ENCODE data around the gene SRXN1.

DNA sequence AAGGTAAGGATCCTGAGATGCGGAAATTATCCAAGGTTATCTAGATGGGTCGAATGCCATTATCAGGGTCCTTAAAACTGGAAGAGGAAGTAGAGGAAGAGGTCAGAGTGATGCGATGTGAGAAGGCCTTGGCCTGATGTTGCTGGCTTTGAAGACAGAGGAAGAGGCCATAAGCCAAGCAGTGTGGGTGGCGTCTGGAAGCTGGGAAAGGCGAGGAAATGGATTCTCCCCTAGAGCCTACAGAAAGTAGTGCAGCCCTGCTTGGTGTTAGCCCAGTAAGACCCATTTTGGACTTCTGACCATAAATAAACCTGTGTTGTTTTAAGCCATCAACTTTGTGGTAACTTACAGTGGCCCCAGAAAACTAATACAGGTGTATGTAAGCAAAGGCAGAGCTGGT, 2.0 kb downstream of the SRXN1 start:
- TF ChIP-seq, protein P1, sequence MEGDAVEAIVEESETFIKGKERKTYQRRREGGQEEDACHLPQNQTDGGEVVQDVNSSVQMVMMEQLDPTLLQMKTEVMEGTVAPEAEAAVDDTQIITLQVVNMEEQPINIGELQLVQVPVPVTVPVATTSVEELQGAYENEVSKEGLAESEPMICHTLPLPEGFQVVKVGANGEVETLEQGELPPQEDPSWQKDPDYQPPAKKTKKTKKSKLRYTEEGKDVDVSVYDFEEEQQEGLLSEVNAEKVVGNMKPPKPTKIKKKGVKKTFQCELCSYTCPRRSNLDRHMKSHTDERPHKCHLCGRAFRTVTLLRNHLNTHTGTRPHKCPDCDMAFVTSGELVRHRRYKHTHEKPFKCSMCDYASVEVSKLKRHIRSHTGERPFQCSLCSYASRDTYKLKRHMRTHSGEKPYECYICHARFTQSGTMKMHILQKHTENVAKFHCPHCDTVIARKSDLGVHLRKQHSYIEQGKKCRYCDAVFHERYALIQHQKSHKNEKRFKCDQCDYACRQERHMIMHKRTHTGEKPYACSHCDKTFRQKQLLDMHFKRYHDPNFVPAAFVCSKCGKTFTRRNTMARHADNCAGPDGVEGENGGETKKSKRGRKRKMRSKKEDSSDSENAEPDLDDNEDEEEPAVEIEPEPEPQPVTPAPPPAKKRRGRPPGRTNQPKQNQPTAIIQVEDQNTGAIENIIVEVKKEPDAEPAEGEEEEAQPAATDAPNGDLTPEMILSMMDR (conservative IDR thresholded peaks at IDR 0.05 in 1 of 2, IDR thresholded peaks at IDR 0.05 in 1 of 2; ENCODE audit: low read depth in 1 of 2, low read length in 2 of 2): no peak
- TF ChIP-seq EZH2 (IDR thresholded peaks at IDR 0.05; ENCODE audit: low read length, missing control alignments): no peak
